Testis (tissue), 5 donors: ENCODE measurements around the gene HIGD2A. TPM values are rescaled to one million over a fixed set of nuclear protein-coding genes. Genes with fewer than 3 reads are reported as not detected.
A peak's percentile ranks its signal among the peaks of the same experiment; 100 is the strongest.

Source experiments
- DNase-seq: peaks from one replicate; pipeline ENCODE4 v3.0.0-alpha.2; 2019
- H3K27ac ChIP-seq, 2 donors: fragments of 200-600 bp; sonication (generic); one replicate each; pipeline ENCODE4 v1.5.1; 2019
- H3K27me3 ChIP-seq: fragments of 200-600 bp; sonication (generic); one replicate; pipeline ENCODE4 v1.5.1; 2019
- H3K36me3 ChIP-seq: fragments of 200-600 bp; sonication (generic); one replicate; pipeline ENCODE4 v1.5.1; 2017; ENCODE audit warnings: low read depth; ENCODE audit errors: missing control alignments
- H3K4me1 ChIP-seq: fragments of 200-600 bp; sonication (generic); one replicate; pipeline ENCODE4 v1.5.1; 2019
- H3K4me3 ChIP-seq, 2 donors: fragments of 200-600 bp; sonication (generic); one replicate each; pipeline ENCODE4 v1.5.1; 2017 to 2019
- H3K9me3 ChIP-seq: fragments of 200-600 bp; sonication (generic); one replicate; pipeline ENCODE4 v1.5.1; 2017
- POLR2A ChIP-seq: fragments of 450-650 bp; IDR thresholded peaks from one replicate; pipeline ENCODE4 v1.6.1; 2017; ENCODE audit warnings: antibody characterized with exemption, mild to moderate bottlenecking, moderate library complexity
- WGBS, 2 donors: methylation state at CpG; one replicate each; pipeline ENCODE4 v1.1.5; 2018; 5-methylcytosine and 5-hydroxymethylcytosine counted together
- intact Hi-C: fragments of 100-400 bp; cut with DNase I; formaldehyde crosslinking; loops from one replicate; pipeline ENCODE4 v1.15.1; 2023; ENCODE audit warnings: low total_unique reads
- long read RNA-seq, 2 donors: transcript quantifications; one replicate each; lab custom pipeline, GENCODE V29; 2026
- polyA plus RNA-seq: library from polyadenylated mRNA; stranded (reverse); fragments of 350-450 nt; fragmentation: Illumina TruSeq; extraction: RNeasy Lipid Tissue Mini Kit (QIAGEN cat#74804); gene quantifications from one replicate; pipeline ENCODE4 v1.2.3, GENCODE V29; 2014; ENCODE audit warnings: low read depth, low replicate concordance; ENCODE audit not compliant: insufficient read depth
- total RNA-seq, 2 donors: library from RNA; depleted of rRNA; stranded (reverse); fragments of >200 nt; gene quantifications; one replicate each; pipeline ENCODE4 v1.2.3, GENCODE V29; 2016
- TF ChIP-seq, protein P1 (sequence below), 3 experiments: fragments of 450-650 bp in 2 of 3; fragments of 200-600 bp in 1 of 3; sonication (generic) in 1 of 3; IDR thresholded peaks; one replicate each; pipeline ENCODE4 v1.5.1; 2016 to 2019; ENCODE audit warnings: antibody characterized with exemption in 3 of 3, mild to moderate bottlenecking in 2 of 3, moderate library complexity in 1 of 3

HIGD2A gene, protein sequence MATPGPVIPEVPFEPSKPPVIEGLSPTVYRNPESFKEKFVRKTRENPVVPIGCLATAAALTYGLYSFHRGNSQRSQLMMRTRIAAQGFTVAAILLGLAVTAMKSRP
- total RNA-seq (100 to 1,000 TPM; 129 to 184 TPM), polyA plus RNA-seq (128 TPM)
- long read RNA-seq, donor 1, transcript HIGD2A-201 (2 exons, 668 nt), result major isoform, 134 of 134 reads
- long read RNA-seq, donor 1, partial matches to known transcripts, result 0 of 134 reads
- long read RNA-seq, donor 1, other reads (novel, unspliced or antisense), result 0 of 134 reads
- long read RNA-seq, donor 2, transcript HIGD2A-201 (2 exons, 668 nt), result major isoform, 106 of 106 reads
- long read RNA-seq, donor 2, partial matches to known transcripts, result 0 of 106 reads
- long read RNA-seq, donor 2, other reads (novel, unspliced or antisense), result 0 of 106 reads

DNA sequence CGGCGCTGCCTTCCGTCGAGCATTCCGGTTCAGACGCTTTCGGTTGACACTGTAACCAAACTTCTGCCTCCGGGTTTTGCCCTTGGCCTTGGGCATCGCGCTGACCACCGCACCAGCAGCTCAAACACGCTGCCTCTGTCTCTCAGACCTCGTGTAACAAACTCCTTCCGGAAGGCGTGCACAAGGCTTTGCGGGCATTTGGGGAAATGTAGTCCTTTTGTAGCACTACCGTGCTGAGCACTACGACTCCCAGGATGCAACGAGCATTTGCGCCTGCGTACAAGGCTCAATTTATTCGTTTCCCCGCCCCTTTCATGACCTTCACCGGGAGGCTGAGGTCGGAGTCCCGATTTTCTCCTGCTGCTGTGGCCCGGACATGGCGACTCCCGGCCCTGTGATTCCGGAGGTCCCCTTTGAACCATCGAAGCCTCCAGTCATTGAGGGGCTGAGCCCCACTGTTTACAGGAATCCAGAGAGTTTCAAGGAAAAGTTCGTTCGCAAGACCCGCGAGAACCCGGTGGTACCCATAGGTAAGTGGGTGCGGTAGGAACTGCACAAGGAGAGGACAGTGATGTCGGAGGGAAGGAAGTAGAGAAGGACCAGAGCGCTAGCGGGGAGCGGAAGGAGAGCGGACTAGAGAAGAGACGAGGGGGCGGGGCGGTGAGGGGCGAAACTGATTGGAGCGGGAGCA lies at the start of gene HIGD2A, which contains the start of gene NOP16:
Gene HIGD2A, plus strand, starts transcription at position 308 of the 691 bp plus-strand sequence. Its CDS starts 69 bp downstream, at position 377.
Gene NOP16, minus strand, starts transcription at position 155 of the 691 bp plus-strand sequence. Its CDS starts 59 bp downstream, at position 96.
- H3K4me1 ChIP-seq, result peaks cover 13% of the 10 kb centered on the region
- no peaks in the 10 kb centered on the region for H3K27me3 ChIP-seq
- peak within 1 kb of the TSS; percentile 89 to 96 for H3K27ac ChIP-seq
- no peak for TF ChIP-seq POLR2A
- TF ChIP-seq, protein P1, sequence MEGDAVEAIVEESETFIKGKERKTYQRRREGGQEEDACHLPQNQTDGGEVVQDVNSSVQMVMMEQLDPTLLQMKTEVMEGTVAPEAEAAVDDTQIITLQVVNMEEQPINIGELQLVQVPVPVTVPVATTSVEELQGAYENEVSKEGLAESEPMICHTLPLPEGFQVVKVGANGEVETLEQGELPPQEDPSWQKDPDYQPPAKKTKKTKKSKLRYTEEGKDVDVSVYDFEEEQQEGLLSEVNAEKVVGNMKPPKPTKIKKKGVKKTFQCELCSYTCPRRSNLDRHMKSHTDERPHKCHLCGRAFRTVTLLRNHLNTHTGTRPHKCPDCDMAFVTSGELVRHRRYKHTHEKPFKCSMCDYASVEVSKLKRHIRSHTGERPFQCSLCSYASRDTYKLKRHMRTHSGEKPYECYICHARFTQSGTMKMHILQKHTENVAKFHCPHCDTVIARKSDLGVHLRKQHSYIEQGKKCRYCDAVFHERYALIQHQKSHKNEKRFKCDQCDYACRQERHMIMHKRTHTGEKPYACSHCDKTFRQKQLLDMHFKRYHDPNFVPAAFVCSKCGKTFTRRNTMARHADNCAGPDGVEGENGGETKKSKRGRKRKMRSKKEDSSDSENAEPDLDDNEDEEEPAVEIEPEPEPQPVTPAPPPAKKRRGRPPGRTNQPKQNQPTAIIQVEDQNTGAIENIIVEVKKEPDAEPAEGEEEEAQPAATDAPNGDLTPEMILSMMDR (IDR thresholded peaks at IDR 0.05), result peak in 1 of 3 experiments; percentile 31
- no peaks in the 10 kb centered on the region for H3K9me3 ChIP-seq
- WGBS, 2 donors, result 0 to 1% methylated on average over 28 to 47 of the region's 47 CpGs
- intact Hi-C loops, result no loop called here
- DNase-seq, result peak; percentile 99
- no peaks in the 10 kb centered on the region for H3K36me3 ChIP-seq
- H3K4me3 ChIP-seq, result peak within 1 kb of the TSS; percentile 73 to 74

DNA sequence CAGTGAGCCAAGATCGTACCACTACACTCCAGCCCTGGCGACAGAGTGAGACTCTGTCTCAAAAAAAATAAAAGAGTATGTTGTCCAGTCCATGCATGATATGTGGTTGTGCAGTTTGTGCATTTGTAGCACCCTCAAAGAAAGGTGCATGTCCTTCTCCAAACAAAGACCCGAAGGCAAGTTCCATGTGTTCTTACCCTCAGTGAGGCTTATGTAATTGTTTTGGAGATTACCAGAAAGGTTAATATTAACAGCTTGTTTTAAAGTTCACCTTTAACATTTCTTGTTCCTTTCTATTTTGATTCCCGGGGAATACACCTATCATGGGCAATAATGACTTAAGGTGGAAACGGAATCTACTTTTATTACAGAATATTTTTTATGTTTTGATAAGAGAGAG lies 49.2 kb upstream of the HIGD2A start:
- Histone ChIP-seq H3K4me3 (no peak overlapping the region), H3K9me3 (no peaks in the 10 kb centered on the region), H3K27me3 (no peaks in the 10 kb centered on the region), H3K4me1 (peaks cover 4% of the 10 kb centered on the region), H3K27ac (no peak overlapping the region), H3K36me3 (no peaks in the 10 kb centered on the region)
- intact Hi-C loops, result no loop called here
- TF ChIP-seq, protein P1 (IDR thresholded peaks at IDR 0.05), result no peak
- TF ChIP-seq POLR2A, result no peak
- DNase-seq, result no peak
- 92 to 96% methylated on average over 5 of the region's 5 CpGs for WGBS, 2 donors

DNA sequence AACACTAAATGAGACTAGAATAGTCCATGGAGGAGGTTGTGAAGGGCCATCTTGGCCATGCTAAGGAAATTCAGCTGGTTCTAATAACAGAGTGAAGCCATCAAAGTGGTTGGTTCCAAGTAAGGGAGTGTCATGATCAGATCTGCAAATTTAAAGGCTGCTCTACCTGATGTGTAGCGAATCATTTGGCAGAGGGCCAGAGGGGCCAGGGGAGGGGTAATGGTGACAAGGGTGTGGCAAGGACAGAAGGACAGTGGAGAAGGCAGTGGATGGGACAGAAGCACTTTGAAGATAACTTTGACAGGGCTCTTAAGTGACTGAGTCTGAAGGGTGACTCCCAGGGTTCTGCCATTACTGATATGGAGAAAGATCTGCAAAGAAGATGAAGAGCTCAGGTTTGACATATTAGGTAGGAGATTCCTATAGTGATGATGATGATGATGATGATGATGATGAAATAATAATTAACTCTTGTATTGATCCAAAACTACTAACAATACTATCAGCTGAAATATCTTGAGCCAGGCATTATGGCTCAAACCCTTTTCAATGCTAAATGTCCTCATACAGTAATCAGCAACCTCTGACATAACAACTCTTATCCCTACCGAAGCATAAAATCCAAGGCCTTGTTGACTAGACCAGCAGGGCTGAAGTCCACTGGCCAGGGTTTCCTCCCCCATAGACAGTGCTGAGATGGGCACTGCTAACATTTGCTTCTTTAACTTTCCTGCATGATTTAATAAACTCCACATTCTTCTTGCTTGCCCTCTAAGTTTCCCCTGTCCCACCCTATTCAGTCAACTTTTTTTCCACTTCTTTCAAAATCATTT lies 47.0 kb upstream of the HIGD2A start:
- peaks cover 4% of the 10 kb centered on the region for H3K4me1 ChIP-seq
- no peaks in the 10 kb centered on the region for H3K36me3 ChIP-seq
- DNase-seq, result no peak
- H3K27me3 ChIP-seq, result no peaks in the 10 kb centered on the region
- intact Hi-C loops, result no loop called here
- H3K4me3 ChIP-seq, result no peak overlapping the region
- WGBS, 2 donors, result 81 to 84% methylated on average over 2 of the region's 2 CpGs
- TF ChIP-seq, protein P1 (IDR thresholded peaks at IDR 0.05), result no peak
- TF ChIP-seq POLR2A, result no peak
- H3K9me3 ChIP-seq, result no peaks in the 10 kb centered on the region
- no peak overlapping the region for H3K27ac ChIP-seq

DNA sequence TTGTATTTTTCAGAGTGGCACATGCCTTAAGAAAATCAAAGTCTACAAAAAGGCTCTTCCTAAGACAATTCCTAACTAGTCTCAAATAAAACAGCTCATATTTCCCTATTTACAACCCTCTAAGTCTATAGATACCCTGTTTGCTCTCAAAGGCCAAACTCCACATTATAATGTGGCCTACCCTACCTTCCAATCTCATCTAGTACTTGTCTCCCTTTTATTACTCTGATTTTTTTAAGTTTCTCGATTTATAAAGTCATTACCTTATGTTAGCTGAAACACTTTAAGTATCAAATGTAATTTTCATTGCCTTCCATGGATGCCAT lies 46.4 kb upstream of the HIGD2A start:
- Histone ChIP-seq H3K36me3 (no peaks in the 10 kb centered on the region), H3K9me3 (no peaks in the 10 kb centered on the region), H3K27me3 (no peaks in the 10 kb centered on the region), H3K4me1 (peaks cover 4% of the 10 kb centered on the region), H3K27ac (no peak overlapping the region), H3K4me3 (no peak overlapping the region)
- TF ChIP-seq POLR2A, result no peak
- TF ChIP-seq, protein P1 (IDR thresholded peaks at IDR 0.05), result no peak
- no peak for DNase-seq
- intact Hi-C loops, result no loop called here
- 98 to 100% methylated on average over 1 of the region's 1 CpG for WGBS, 2 donors
